HG03520 (cell line): ENCODE data around the gene PRSS36.
"Not testable (repeated sequence)": the region's sequence is repeated elsewhere in the genome, so short reads cannot be mapped to it uniquely, and the experiment has no call there.

Source experiments
- ATAC-seq: cut with Tn5 transposase; IDR thresholded peaks from one replicate; pipeline ENCODE4 v1.9.1; 2021; ENCODE audit warnings: mild to moderate bottlenecking, moderate library complexity; ENCODE audit not compliant: unreplicated experiment

PRSS36 gene

DNA sequence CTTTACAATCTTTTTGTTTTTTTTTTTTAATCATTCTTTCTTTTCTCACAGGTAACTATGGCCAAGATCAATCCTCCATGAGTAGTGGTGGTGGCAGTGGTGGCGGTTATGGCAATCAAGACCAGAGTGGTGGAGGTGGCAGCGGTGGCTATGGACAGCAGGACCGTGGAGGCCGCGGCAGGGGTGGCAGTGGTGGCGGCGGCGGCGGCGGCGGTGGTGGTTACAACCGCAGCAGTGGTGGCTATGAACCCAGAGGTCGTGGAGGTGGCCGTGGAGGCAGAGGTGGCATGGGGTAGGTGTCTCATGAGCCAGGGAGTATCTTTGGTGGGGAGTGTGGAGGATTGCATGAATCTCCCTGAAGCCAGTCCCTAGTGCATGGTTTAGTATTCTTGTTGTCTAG lies 35.0 kb upstream of the PRSS36 start:
- no peak for ATAC-seq

- no peak for ATAC-seq
Measured at GRCh38 chr16:31183432-31184428, 33.9 kb upstream of the PRSS36 start.

- no peak for ATAC-seq
Measured at GRCh38 chr16:31182391-31182790, 32.5 kb upstream of the PRSS36 start.

GRCh38 chr16:31181102-31181830 lies 31.4 kb upstream of the PRSS36 start:
- no peak for ATAC-seq

DNA sequence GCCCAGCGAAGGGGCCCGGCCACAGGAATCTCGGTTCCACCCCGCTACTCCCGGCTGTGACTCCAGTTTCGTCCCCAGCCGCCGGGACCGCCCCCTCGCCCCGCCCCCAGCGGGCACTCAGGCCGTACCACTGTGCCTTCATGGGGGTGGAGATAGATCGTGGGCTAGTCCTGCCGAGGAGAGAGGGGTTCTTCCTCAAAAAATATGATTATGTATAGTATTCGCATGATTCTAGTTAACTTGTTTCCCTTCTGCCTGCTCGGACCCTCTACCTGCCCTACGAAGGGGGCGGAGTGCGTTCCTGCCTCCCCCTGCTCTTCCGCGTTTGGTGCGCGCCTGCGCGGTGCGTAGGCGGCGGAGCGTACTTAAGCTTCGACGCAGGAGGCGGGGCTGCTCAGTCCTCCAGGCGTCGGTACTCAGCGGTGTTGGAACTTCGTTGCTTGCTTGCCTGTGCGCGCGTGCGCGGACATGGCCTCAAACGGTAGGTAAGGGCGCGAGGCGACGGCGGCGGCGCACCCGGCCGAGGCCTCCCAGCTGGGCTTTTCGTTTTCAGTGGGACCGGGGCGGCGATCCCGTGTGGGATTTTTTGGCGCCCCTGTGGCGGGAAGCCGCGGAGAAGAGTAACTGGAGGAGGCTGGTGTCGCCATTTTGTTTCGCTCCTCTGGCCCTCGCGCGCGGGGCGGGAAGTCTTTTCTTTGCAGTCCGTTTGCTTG lies 30.0 kb upstream of the PRSS36 start, which contains the start of gene FUS:
FUS (plus strand) TSS at position 393 of the 713 bp plus-strand sequence; CDS start at position 469, 76 bp downstream.
- peak; percentile 48 for ATAC-seq

- ATAC-seq = peak; percentile 2
Measured at GRCh38 chr16:31179219-31179746, 29.4 kb upstream of the PRSS36 start.

GRCh38 chr16:31177136-31177535 lies 27.3 kb upstream of the PRSS36 start:
- ATAC-seq = no peak

DNA sequence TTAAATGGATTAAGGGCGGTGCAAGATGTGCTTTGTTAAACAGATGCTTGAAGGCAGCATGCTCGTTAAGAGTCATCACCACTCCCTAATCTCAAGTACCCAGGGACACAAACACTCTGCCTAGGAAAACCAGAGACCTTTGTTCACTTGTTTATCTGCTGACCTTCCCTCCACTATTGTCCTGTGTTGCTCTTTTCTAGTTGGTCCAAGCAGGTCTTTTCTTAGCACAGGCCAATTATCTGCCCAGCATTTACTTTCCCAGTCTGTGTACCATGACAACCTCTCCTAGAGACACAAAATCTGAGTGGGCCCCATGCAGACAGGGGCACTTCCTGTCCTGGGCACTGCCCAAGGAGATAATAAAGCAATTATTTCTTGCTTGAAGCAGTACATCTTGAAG lies 20.2 kb upstream of the PRSS36 start:
- ATAC-seq = not testable (repeated sequence)

- no peak for ATAC-seq
Measured at GRCh38 chr16:31168848-31169247, 19.0 kb upstream of the PRSS36 start.

DNA sequence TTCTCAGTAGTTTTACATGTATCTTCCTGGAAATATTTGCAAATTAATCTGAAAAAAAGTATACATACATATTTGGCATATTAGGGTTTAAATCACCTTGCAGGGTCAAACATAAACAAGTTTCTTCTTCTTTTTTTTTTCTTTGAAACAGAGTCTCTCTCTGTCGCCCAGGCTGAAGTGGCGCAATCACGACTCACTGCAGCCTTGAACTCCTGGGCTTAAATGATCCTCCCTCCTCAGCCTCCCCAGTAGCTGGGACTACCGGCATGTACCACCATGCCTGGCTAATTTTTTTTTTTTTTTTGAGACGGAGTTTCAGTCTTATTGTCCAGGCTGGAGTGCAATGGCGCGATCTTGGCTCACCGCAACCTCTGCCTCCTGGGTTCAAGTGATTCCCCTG lies 17.4 kb upstream of the PRSS36 start:
- no peak for ATAC-seq

- no peak for ATAC-seq
Measured at GRCh38 chr16:31157136-31157535, 7.3 kb upstream of the PRSS36 start.

GRCh38 chr16:31150976-31151375 lies 1.1 kb upstream of the PRSS36 start:
- ATAC-seq = not testable (repeated sequence)

DNA sequence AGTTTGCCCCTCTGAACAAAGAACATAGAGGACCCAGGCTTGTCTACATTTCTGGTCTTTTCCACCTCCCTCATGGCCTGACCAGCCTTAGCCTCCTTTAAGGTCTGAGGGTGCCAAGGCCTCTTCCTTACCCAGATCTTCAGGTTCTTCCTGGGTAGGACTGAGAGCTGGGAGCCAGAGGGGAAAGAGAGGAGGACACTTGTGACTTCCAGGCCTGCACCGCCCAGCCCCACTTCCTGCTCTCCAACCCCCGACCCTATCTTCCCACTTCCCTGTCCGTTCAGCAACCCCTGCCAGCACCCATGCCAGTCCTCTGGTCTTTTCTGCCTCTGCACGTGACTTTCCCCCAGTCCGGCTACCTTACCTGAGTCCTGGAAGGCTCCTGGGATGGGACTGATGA lies 534 bp downstream of the PRSS36 start:
- ATAC-seq = no peak

DNA sequence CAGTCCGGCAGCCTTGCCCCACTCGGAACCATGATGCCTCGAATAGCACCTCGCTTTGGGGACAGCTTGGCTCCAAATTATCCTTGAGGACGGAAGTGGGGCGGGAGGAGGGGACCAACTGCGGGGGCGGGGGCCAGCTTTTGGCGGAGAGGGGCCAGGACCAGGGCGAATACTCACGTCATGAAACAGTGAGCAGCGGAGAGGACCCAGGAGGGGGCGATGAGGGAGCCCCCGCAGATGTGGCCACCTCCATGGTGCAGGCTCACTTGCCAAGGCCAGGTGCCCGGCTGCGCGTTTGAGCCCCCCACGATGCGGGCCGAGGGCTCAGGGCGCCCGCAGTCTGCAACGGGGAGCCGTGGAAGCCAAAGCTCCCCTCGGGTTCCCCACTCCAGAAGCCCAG lies 970 bp downstream of the PRSS36 start:
- ATAC-seq = no peak

DNA sequence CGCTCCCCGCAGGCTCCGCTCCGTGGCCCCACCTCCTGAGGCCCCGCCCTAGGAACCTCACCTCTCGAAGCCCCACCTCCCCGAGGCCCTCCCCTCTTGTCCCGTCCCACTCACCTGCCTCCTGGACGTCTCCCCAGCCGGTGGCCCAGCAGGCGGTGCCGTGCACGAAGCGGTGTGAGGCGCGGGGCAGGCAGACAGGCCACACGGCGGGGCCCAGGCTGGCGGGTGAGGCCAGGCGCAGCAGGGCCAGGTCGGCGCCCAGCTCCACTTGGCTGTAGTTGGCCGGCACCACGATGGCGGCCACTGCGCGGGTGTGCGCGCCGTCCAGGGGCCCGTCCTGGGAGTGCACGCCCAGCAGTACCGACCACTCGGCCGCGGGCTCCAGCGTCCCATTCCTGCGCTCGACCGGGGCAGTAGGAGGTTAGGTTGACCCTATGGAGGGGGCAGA lies 1.6 kb downstream of the PRSS36 start:
- no peak for ATAC-seq

DNA sequence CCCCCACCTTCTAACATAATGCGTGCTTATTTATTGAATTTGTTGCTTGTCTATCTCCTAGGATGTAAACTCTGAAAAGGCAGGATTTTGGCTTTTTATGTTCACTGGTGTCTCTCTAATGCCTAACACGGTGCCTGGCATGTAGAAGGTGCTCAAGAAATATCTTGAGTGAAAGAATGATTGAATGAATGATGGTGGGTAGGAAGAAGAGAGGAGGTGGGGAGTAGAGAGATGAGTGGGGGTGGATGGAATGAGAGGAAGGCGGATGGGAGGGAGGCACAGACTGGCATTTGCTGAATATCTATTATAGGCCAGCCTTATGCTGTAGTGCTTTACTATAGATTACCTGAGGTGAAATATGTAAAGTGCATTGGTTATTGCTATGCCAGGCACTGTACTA lies 2.3 kb downstream of the PRSS36 start:
- no peak for ATAC-seq

DNA sequence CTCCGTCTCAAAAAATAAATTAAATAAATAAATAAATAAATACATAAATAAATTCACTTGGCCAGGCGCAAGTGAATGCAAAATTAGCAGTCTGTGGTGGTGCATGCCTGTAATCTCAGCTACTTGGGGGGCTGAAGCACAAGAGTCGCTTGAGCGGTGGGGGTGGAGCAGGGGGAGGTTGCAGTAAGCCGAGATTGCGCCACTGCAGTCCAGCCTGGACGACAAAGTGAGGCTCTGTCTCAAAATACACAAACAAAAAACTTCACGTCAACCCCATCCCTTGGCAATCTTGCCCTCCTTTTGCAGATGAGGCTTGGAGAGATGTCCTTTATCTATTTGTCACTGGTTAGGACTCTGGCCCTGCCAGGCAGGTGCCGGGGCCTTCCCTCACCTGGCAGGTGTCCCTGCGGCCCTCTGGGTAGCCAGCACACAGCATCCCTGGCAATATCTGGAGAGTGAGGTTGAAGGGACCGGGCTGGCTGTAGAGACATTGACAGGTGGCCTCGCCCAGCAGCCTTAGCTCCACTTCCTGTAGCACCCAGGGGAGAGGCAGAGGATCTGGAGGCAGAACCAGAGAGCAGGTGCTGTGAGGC lies 4.4 kb downstream of the PRSS36 start:
- ATAC-seq = no peak

GRCh38 chr16:31144418-31144817 lies 5.4 kb downstream of the PRSS36 start:
- not testable (repeated sequence) for ATAC-seq

DNA sequence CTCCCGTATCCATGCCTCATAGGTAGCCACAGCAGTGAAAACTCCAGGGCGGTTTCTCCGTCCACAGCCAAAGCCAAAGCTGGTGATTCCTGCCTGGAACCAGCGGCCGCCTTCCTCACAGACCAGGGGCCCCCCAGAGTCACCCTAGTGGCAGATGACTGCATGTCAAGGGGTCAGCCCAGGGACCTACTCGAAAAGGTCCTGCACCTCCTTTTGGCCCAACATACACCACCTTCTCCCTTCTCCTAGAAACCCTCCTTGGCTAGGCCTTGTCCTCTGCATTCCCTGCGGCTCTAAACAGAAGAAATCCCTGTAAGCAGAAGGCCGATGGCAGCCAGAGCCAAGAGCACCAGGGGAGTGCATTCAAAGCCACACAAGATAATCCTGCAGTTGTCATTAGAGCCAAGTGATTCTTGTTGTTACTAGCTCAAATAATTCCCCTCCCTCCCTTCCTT lies 6.1 kb downstream of the PRSS36 start:
- ATAC-seq = no peak

- no peak for ATAC-seq
Measured at GRCh38 chr16:31143011-31143693, 6.7 kb downstream of the PRSS36 start.
